HT-29 (cell line): Measurements from ENCODE around the gene LRRC63. TPM values are rescaled to one million over a fixed set of nuclear protein-coding genes. Genes with fewer than 3 reads are reported as not detected.
"Not testable (repeated sequence)": the region's sequence is repeated elsewhere in the genome, so short reads cannot be mapped to it uniquely, and the experiment has no call there.

Source experiments
- DNase-seq: peaks from one replicate; pipeline ENCODE4 v3.0.0-alpha.2; 2015; ENCODE audit warnings: low spot score
- total RNA-seq: library from RNA; depleted of rRNA; stranded (reverse); fragments of >200 nt; shearing (Covaris generic); gene quantifications from 2 replicates; pipeline ENCODE4 v1.2.3, GENCODE V29; 2014

Gene LRRC63
- total RNA-seq, 1 experiment from 2014 or later = not detected

GRCh38 chr13:46265292-46265691 lies 53.6 kb downstream of the LRRC63 start:
- no peak for DNase-seq

- no peak for DNase-seq
Observed at GRCh38 chr13:46267166-46267565, 55.4 kb downstream of the LRRC63 start.

GRCh38 chr13:46270416-46270815 lies 58.7 kb downstream of the LRRC63 start:
- no peak for DNase-seq

- no peak for DNase-seq
Observed at GRCh38 chr13:46274094-46274698, 62.5 kb downstream of the LRRC63 start.

GRCh38 chr13:46278474-46278873 lies 66.7 kb downstream of the LRRC63 start:
- no peak for DNase-seq

- no peak for DNase-seq
Observed at GRCh38 chr13:46281779-46282178, 70.1 kb downstream of the LRRC63 start.

GRCh38 chr13:46283912-46284824 lies 72.4 kb downstream of the LRRC63 start:
- DNase-seq = not testable (repeated sequence)

GRCh38 chr13:46286972-46287371 lies 75.2 kb downstream of the LRRC63 start:
- DNase-seq = no peak

GRCh38 chr13:46288570-46289259 lies 77.0 kb downstream of the LRRC63 start:
- peak; percentile 68 for DNase-seq

- no peak for DNase-seq
Observed at GRCh38 chr13:46289260-46289955, 77.7 kb downstream of the LRRC63 start.

GRCh38 chr13:46290434-46290833 lies 78.7 kb downstream of the LRRC63 start:
- DNase-seq = no peak

GRCh38 chr13:46293436-46293835 lies 81.7 kb downstream of the LRRC63 start:
- DNase-seq = no peak

- no peak for DNase-seq
Observed at GRCh38 chr13:46295491-46296114, 83.9 kb downstream of the LRRC63 start.

GRCh38 chr13:46296115-46296822 lies 84.5 kb downstream of the LRRC63 start:
- no peak for DNase-seq

GRCh38 chr13:46296921-46297320 lies 85.2 kb downstream of the LRRC63 start:
- DNase-seq = no peak

- no peak for DNase-seq
Observed at GRCh38 chr13:46297361-46297811, 85.7 kb downstream of the LRRC63 start.

GRCh38 chr13:46303742-46304385 lies 92.1 kb downstream of the LRRC63 start:
- DNase-seq = no peak

GRCh38 chr13:46304546-46304945 lies 92.8 kb downstream of the LRRC63 start:
- no peak for DNase-seq

GRCh38 chr13:46307554-46307953 lies 95.8 kb downstream of the LRRC63 start:
- DNase-seq = no peak

GRCh38 chr13:46310066-46310465 lies 98.3 kb downstream of the LRRC63 start:
- no peak for DNase-seq
